KMS-11 (cell line): ENCODE measurements around the gene UBL4A.
A peak's percentile ranks its signal among the peaks of the same experiment; 100 is the strongest.

Experiments used
- H2AFZ ChIP-seq: fragments of 200-600 bp; sonication (generic); 2 replicates; pipeline ENCODE4 v1.6.1; 2016; ENCODE audit warnings: antibody characterized with exemption, mixed run types, low read depth
- H3K27ac ChIP-seq: fragments of 200-600 bp; sonication (generic); 2 replicates; pipeline ENCODE4 v1.6.1; 2016; ENCODE audit warnings: mild to moderate bottlenecking, mixed run types
- H3K27me3 ChIP-seq: fragments of 200-600 bp; sonication (generic); 2 replicates; pipeline ENCODE4 v1.6.1; 2017; ENCODE audit warnings: mild to moderate bottlenecking, low read depth, mixed run types, moderate library complexity; ENCODE audit not compliant: insufficient read depth
- H3K36me3 ChIP-seq: fragments of 200-600 bp; sonication (generic); 2 replicates; pipeline ENCODE4 v1.6.1; 2017; ENCODE audit warnings: mild to moderate bottlenecking, mixed run types; ENCODE audit not compliant: insufficient read depth
- H3K4me1 ChIP-seq: fragments of 200-600 bp; sonication (generic); 2 replicates; pipeline ENCODE4 v1.6.1; 2016; ENCODE audit warnings: mild to moderate bottlenecking, low read depth, mixed run types; ENCODE audit not compliant: poor library complexity, severe bottlenecking
- H3K4me2 ChIP-seq: fragments of 200-600 bp; sonication (generic); 2 replicates; pipeline ENCODE4 v1.7.0; 2016; ENCODE audit warnings: mild to moderate bottlenecking, mixed run types
- H3K4me3 ChIP-seq: fragments of 200-600 bp; sonication (generic); IDR thresholded peaks from 2 replicates; pipeline ENCODE4 v1.6.1; 2017; ENCODE audit warnings: low read depth, low read length, mixed read lengths; ENCODE audit not compliant: insufficient read depth
- H3K79me2 ChIP-seq: fragments of 200-600 bp; sonication (generic); 2 replicates; pipeline ENCODE4 v1.6.1; 2016; ENCODE audit warnings: low read depth, mixed run types; ENCODE audit not compliant: insufficient read depth
- H3K9ac ChIP-seq: fragments of 200-600 bp; sonication (generic); 2 replicates; pipeline ENCODE4 v1.6.1; 2016; ENCODE audit warnings: mild to moderate bottlenecking, mixed run types
- H4K20me1 ChIP-seq: fragments of 200-600 bp; sonication (generic); 2 replicates; pipeline ENCODE4 v1.6.1; 2016; ENCODE audit warnings: mild to moderate bottlenecking, mixed run types; ENCODE audit not compliant: insufficient read depth
- CTCF ChIP-seq: fragments of 200-600 bp; sonication (generic); conservative IDR thresholded peaks from 2 replicates; pipeline ENCODE4 v1.6.1; 2017; ENCODE audit warnings: low read depth, mild to moderate bottlenecking, antibody characterized with exemption, low read length, moderate library complexity, mixed read lengths

The UBL4A gene

GRCh38 chrX:154457491-154458115 lies 28.8 kb downstream of the UBL4A start:
- Histone ChIP-seq H3K27ac (no peak overlapping the region), H3K4me1 (peaks cover 4% of the 10 kb centered on the region), H3K4me2 (peak overlapping the region; percentile 36; the same call in 1 of the 2 replicates), H2AFZ (peak overlapping the region; percentile 66), H3K79me2 (no peaks in the 10 kb centered on the region), H3K9ac (no peak overlapping the region; the same call in 1 of the 2 replicates), H3K36me3 (no peaks in the 10 kb centered on the region), H3K27me3 (no peaks in the 10 kb centered on the region), H4K20me1 (no peaks in the 10 kb centered on the region), H3K4me3 (no peak overlapping the region)
- no peak for TF ChIP-seq CTCF

DNA sequence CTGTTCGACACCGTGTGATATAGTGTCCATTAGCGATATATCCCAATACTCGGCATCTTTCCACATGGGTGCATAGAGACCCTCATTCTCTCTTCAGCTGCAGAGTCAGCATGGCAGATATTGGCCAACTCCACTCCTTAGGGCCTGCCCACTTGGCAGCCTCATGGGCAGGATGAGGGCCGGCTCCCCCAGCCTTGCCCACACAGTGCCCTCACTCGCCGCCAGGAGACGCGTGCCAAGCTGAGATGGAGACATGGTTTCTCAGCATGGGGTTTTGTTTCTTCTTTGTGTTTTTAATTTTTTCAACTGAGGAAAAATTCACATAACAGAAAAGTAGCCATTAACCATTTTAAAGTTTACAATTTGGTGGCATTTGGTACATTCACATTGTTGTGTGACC lies 33.6 kb downstream of the UBL4A start:
- peaks cover 4% of the 10 kb centered on the region for H3K4me1 ChIP-seq
- no peaks in the 10 kb centered on the region for H3K79me2 ChIP-seq
- TF ChIP-seq CTCF, result no peak
- H4K20me1 ChIP-seq, result no peaks in the 10 kb centered on the region
- no peak overlapping the region for H3K4me2 ChIP-seq
- no peak overlapping the region for H3K27ac ChIP-seq
- no peak overlapping the region for H3K9ac ChIP-seq
- no peaks in the 10 kb centered on the region for H3K27me3 ChIP-seq
- no peaks in the 10 kb centered on the region for H3K36me3 ChIP-seq
- no peak overlapping the region for H3K4me3 ChIP-seq
- H2AFZ ChIP-seq, result no peak overlapping the region

- Histone ChIP-seq H3K79me2 (no peaks in the 10 kb centered on the region), H3K27me3 (no peaks in the 10 kb centered on the region), H4K20me1 (no peaks in the 10 kb centered on the region), H3K27ac (no peak overlapping the region), H3K4me3 (no peak overlapping the region), H3K4me2 (no peak overlapping the region), H3K4me1 (no peaks in the 10 kb centered on the region), H3K9ac (no peak overlapping the region), H3K36me3 (no peaks in the 10 kb centered on the region), H2AFZ (no peak overlapping the region)
- no peak for TF ChIP-seq CTCF
Measured at GRCh38 chrX:154450312-154450711, 36.1 kb downstream of the UBL4A start.

GRCh38 chrX:154449618-154450017 lies 36.8 kb downstream of the UBL4A start:
- Histone ChIP-seq H3K4me2 (no peak overlapping the region), H3K27ac (no peak overlapping the region), H3K4me3 (no peak overlapping the region), H3K36me3 (no peaks in the 10 kb centered on the region), H4K20me1 (no peaks in the 10 kb centered on the region), H3K79me2 (no peaks in the 10 kb centered on the region), H3K27me3 (no peaks in the 10 kb centered on the region), H2AFZ (no peak overlapping the region), H3K9ac (no peak overlapping the region), H3K4me1 (no peaks in the 10 kb centered on the region)
- no peak for TF ChIP-seq CTCF
